LNCaP clone FGC (cell line): ENCODE results near the gene MATN3.

Source experiments
- DNase-seq: peaks from one replicate; pipeline ENCODE4 v3.0.0-alpha.2; 2011; ENCODE audit warnings: low read depth
- H3K4me3 ChIP-seq: 2 replicates; pipeline ENCODE4 v1.5.1; 2011; ENCODE audit warnings: mild to moderate bottlenecking, low read depth, low read length, control low read depth
- TF ChIP-seq, protein P1 (sequence below): IDR thresholded peaks from 2 replicates; pipeline ENCODE4 v1.5.1; 2012; ENCODE audit warnings: mild to moderate bottlenecking; ENCODE audit not compliant: control insufficient read depth, insufficient read depth; ENCODE audit errors: extremely low read depth

The MATN3 gene

DNA sequence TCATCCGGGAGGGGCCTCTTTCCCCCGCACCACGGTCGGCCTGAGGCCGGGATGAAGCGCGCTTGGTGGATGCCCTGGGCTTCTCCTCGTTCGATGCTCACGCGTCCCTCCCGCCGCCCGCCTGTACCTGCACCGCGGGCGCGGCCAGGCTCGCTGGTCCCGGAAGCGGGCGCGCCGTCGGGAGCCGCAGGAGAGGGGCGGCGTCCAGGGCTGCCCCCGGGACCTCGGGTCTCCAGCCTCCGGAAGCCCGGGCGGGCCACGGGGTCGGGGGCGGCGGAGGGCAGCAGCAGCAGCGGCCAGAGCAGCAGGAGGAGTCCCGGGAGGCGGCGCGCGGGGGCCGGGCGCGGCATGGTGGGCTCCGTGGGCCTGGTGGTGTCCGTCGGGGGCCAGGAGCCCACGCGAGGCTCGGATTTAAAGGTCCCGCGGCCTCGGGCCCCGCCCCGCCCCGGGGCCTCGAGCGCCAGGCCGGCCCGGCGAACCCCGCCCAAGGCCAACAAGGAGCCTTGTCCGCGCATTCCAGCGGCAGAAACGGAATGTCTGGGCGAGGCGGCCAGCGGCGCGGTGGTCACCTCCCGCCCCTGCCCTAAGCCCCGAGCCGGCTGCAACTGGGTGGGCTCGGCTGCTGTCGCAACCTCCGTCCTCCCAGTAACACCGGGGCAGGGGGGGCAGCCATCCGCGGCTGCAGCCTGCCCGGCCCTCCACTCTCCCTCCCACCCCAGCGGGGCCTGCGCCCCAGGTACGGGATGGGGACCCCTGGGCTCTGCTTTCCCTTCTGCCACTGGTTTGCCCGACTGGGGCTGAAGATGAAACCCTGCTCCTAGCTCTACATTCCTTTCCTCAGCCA lies at the start of gene MATN3:
MATN3 (minus strand) TSS at position 387 of the 844 bp plus-strand sequence; CDS start at position 350, 37 bp downstream.
- no peak for DNase-seq
- H3K4me3 ChIP-seq, result peak within 1 kb of the TSS; percentile 32
- TF ChIP-seq, protein P1, sequence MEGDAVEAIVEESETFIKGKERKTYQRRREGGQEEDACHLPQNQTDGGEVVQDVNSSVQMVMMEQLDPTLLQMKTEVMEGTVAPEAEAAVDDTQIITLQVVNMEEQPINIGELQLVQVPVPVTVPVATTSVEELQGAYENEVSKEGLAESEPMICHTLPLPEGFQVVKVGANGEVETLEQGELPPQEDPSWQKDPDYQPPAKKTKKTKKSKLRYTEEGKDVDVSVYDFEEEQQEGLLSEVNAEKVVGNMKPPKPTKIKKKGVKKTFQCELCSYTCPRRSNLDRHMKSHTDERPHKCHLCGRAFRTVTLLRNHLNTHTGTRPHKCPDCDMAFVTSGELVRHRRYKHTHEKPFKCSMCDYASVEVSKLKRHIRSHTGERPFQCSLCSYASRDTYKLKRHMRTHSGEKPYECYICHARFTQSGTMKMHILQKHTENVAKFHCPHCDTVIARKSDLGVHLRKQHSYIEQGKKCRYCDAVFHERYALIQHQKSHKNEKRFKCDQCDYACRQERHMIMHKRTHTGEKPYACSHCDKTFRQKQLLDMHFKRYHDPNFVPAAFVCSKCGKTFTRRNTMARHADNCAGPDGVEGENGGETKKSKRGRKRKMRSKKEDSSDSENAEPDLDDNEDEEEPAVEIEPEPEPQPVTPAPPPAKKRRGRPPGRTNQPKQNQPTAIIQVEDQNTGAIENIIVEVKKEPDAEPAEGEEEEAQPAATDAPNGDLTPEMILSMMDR, result no peak

GRCh38 chr2:20061940-20062339 lies 49.5 kb upstream of the MATN3 start:
- no peak for DNase-seq
- TF ChIP-seq, protein P1, result no peak
- H3K4me3 ChIP-seq, result no peak overlapping the region

DNA sequence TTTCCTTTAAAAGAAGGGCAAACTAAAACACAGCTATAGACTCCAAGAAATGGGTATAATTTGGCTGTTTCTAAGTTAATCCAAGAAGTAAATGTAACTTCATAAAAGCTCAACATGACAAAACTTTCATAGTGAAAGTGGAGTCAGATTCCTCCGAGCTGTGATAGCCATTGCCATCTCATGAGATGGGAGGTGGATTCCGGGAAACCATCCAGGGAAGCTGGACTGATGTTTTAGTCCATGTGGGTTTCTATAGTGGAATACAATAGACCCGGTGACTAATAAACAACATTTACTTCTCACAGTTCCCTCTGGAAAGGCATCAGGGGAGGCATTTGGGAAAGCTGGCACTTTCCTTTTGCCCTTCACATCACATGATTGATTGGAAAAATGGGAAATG lies 49.0 kb upstream of the MATN3 start:
- no peak overlapping the region for H3K4me3 ChIP-seq
- no peak for DNase-seq
- TF ChIP-seq, protein P1, result no peak

DNA sequence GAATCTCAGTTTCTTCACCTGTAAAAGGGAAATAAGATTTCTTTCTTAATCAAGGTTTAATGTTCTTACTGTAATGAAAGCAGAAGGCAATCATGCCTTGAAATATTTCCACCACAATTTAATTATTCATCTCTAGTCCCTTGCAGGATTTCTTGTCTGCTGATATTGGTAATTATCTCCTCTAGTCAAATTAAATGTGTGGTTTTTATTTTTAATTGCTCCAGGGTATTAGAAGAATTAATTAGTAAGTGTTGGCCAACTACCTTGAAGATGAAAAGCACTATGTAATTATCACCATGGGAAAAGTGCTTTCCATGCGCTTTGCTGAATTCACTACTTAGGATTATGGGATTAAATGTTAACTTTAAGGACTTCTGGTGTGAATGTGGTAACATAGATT lies 47.6 kb upstream of the MATN3 start:
- no peak overlapping the region for H3K4me3 ChIP-seq
- TF ChIP-seq, protein P1, result no peak
- no peak for DNase-seq

GRCh38 chr2:20057268-20057667 lies 44.8 kb upstream of the MATN3 start:
- TF ChIP-seq, protein P1, result no peak
- no peak for DNase-seq
- no peak overlapping the region for H3K4me3 ChIP-seq

GRCh38 chr2:20054931-20055330 lies 42.5 kb upstream of the MATN3 start:
- TF ChIP-seq, protein P1, result no peak
- DNase-seq, result no peak

DNA sequence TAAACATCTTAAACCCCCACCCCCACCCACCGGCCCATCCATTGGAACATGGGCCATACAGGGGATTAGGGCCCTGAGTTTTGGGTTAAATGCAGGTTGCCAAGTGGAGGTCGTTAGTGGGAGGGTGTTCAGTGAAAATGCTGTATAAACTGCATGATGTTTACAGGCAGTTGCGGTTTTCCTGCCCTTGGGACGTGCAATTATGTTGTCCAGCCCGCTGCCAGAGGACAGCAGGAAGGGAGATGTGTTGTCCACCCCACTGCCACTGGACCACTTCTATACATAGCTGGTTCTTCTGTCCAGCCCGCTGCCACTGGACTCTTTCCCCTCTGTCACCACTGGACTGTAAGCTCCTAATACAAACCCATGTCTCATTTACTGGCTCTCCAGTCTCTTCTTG lies 41.7 kb upstream of the MATN3 start:
- TF ChIP-seq, protein P1, result no peak
- no peak overlapping the region for H3K4me3 ChIP-seq
- no peak for DNase-seq

More at GRCh38 chr2:20054931-20055330, 42.5 kb upstream of the MATN3 start:
- no peak overlapping the region for H3K4me3 ChIP-seq
